HTR-8/SVneo (cell line): ENCODE data around the gene BMP3.

ENCODE experiments used
- DNase-seq: peaks from one replicate; pipeline ENCODE4 v3.0.0; 2011; ENCODE audit warnings: low spot score, mixed read lengths; ENCODE audit not compliant: insufficient read length
- FAIRE-seq: peaks from 2 replicates; lab custom pipeline; 2011; peaks lifted over from hg19 to GRCh38; lab: Jason Lieb, UNC

Gene BMP3

GRCh38 chr4:81096566-81096965 lies 66.1 kb downstream of the BMP3 start:
- no peak for FAIRE-seq
- no peak for DNase-seq

GRCh38 chr4:81102107-81102506 lies 71.6 kb downstream of the BMP3 start:
- DNase-seq = no peak

DNA sequence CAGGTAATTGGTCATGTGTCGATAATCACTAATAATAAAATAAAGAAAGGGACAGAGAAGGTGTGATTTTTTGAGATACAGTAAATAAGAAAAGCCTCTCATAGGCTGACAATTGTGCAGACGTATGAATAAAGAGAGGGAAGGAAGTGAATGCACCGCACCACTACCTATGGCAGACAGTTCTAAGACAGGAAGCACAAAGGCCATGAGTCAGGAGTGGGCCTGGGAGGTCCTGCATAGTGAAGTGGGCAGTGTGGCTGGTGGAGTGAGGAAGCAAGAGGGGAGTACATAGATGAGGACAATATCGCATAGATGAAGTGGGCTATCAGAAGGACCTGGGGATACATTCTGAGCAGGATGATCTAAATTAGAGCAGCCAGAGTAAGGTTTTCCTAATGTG lies 75.6 kb downstream of the BMP3 start:
- FAIRE-seq (no peak), DNase-seq (no peak)

More at GRCh38 chr4:81102107-81102506, 71.6 kb downstream of the BMP3 start:
- no peak for FAIRE-seq
